Kidney (tissue), 14 donors: Measurements from ENCODE around the gene PAX1. TPM values are rescaled to one million over a fixed set of nuclear protein-coding genes. Genes with fewer than 3 reads are reported as not detected.

ENCODE experiments used
- DNase-seq, 5 donors: peaks; one replicate each; pipeline ENCODE4 v3.0.0-alpha.2; 2013 to 2020
- FAIRE-seq: peaks from 2 replicates; lab custom pipeline; 2012; peaks lifted over from hg19 to GRCh38; lab: Jason Lieb, UNC
- H3K27ac ChIP-seq, 2 donors: one replicate each; pipeline ENCODE4 v1.7.0; 2013; ENCODE audit warnings: low read depth in 2 of 2, low read length in 2 of 2, inconsistent platforms in 1 of 2
- H3K27me3 ChIP-seq: one replicate; pipeline ENCODE4 v1.7.1; 2013; ENCODE audit warnings: low read length, inconsistent platforms; ENCODE audit not compliant: control insufficient read depth, insufficient read depth
- H3K36me3 ChIP-seq, 3 donors: one replicate each; pipeline versions ENCODE4 v1.7.0 to v1.7.1; 2013; ENCODE audit warnings: low read length in 3 of 3, control low read depth in 1 of 3, inconsistent platforms in 1 of 3; ENCODE audit not compliant: insufficient read depth in 3 of 3, control insufficient read depth in 2 of 3
- H3K4me1 ChIP-seq, 3 donors: one replicate each; pipeline versions ENCODE4 v1.7.0 to v1.7.1; 2013; ENCODE audit warnings: low read length in 3 of 3, inconsistent platforms in 1 of 3, low read depth in 1 of 3; ENCODE audit not compliant: control insufficient read depth in 2 of 3, insufficient read depth in 2 of 3
- H3K4me3 ChIP-seq, 3 donors: one replicate each; pipeline versions ENCODE4 v1.7.0 to v1.8.1; 2013; ENCODE audit warnings: low read length in 3 of 3, control low read depth in 1 of 3, inconsistent platforms in 1 of 3
- H3K9ac ChIP-seq, 3 donors: one replicate each; pipeline versions ENCODE4 v1.7.0 to v1.7.1; 2013; ENCODE audit warnings: low read length in 3 of 3, control low read depth in 1 of 3, inconsistent platforms in 1 of 3
- H3K9me3 ChIP-seq, 3 donors: one replicate each; pipeline versions ENCODE4 v1.7.0 to v1.7.1; 2013; ENCODE audit warnings: low read length in 3 of 3, control low read depth in 1 of 3, inconsistent platforms in 1 of 3; ENCODE audit not compliant: control insufficient read depth in 2 of 3, insufficient read depth in 1 of 3
- intact Hi-C: fragments of 100-400 bp; cut with DNase I; formaldehyde crosslinking; loops from one replicate; pipeline ENCODE4 v1.11.1; 2022
- polyA plus RNA-seq: library from polyadenylated mRNA; stranded (reverse); fragments of 350-450 nt; fragmentation: Illumina TruSeq; extraction: RNeasy Lipid Tissue Mini Kit (QIAGEN cat#74804); gene quantifications from one replicate; pipeline ENCODE4 v1.2.3, GENCODE V29; 2014; ENCODE audit warnings: low read depth, low replicate concordance; ENCODE audit not compliant: insufficient read depth
- total RNA-seq: library from RNA; stranded (reverse); fragmentation: NEBNext Ultra II Directional; extraction: Animal tissue kit (Norgen Biotek cat#: 25700); gene quantifications from one replicate; pipeline ENCODE4 v1.2.1, GENCODE V29; 2021
- TF ChIP-seq, protein P1 (sequence below): IDR thresholded peaks from 3 replicates; pipeline ENCODE4 v1.5.1; 2012; ENCODE audit warnings: mild to moderate bottlenecking, moderate library complexity, borderline replicate concordance; ENCODE audit not compliant: insufficient read depth; ENCODE audit errors: extremely low read depth
- donor health status: control.
- donor health status: control.
- donor health status: control.
- donor health status: control.
- donor health status: control.
- donor health status: DM: yes; HTN: yes; CAD: no.
- donor health status: Normal renal cell carcinoma (clear cell type).

The PAX1 gene
- total and polyA plus RNA-seq, 2 donors from 2014 or later = not detected

DNA sequence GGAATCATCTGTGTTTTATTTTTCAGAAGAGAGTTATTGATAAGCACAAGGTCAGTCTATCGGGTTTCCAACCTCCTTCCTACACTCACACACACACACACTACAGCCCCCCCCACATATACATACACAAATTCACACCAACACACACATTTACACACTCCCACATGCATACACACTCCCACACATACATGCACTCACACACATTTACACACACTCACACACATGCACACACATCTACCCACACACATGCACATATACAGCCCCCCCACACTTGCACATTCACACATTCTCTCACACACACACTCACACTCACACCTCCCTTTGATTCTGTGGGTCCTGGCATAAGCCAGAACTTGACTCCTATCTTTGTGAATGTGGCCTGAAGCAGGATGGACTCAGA, 34.5 kb upstream of the PAX1 start:
- Histone ChIP-seq H3K36me3 (no peaks in the 10 kb centered on the region), H3K27me3 (no peaks in the 10 kb centered on the region), H3K9ac (no peak overlapping the region), H3K9me3 (no peaks in the 10 kb centered on the region), H3K4me1 (no peaks in the 10 kb centered on the region), H3K27ac (no peak overlapping the region), H3K4me3 (no peak overlapping the region)
- DNase-seq (no peak), FAIRE-seq (no peak)
- TF ChIP-seq, protein P1, sequence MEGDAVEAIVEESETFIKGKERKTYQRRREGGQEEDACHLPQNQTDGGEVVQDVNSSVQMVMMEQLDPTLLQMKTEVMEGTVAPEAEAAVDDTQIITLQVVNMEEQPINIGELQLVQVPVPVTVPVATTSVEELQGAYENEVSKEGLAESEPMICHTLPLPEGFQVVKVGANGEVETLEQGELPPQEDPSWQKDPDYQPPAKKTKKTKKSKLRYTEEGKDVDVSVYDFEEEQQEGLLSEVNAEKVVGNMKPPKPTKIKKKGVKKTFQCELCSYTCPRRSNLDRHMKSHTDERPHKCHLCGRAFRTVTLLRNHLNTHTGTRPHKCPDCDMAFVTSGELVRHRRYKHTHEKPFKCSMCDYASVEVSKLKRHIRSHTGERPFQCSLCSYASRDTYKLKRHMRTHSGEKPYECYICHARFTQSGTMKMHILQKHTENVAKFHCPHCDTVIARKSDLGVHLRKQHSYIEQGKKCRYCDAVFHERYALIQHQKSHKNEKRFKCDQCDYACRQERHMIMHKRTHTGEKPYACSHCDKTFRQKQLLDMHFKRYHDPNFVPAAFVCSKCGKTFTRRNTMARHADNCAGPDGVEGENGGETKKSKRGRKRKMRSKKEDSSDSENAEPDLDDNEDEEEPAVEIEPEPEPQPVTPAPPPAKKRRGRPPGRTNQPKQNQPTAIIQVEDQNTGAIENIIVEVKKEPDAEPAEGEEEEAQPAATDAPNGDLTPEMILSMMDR = no peak
- intact Hi-C loops = no loop called here

DNA sequence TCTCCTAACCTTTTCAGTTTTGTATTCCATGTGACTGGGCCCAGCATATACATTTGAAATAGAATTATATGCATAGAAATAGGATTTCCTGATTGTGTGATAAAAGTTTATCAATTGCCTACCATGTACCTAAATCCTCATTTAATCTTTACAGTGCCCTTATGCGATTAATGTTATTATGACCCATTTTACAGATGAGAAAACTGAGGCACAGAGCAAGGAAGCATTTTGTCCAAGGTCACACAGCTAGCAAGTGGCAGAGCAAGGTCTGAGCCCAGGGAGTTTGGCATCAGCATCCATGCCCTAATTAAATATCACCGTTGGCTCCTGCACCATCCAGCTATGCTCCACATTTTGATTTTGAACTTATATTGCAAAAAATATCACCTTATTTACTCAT, 28.2 kb upstream of the PAX1 start:
- Histone ChIP-seq H3K36me3 (no peaks in the 10 kb centered on the region), H3K9me3 (no peaks in the 10 kb centered on the region), H3K4me3 (no peak overlapping the region), H3K9ac (no peak overlapping the region), H3K4me1 (no peaks in the 10 kb centered on the region), H3K27ac (no peak overlapping the region), H3K27me3 (no peaks in the 10 kb centered on the region)
- TF ChIP-seq, protein P1 = no peak
- intact Hi-C loops = no loop called here
- DNase-seq = no peak
- no peak for FAIRE-seq

DNA sequence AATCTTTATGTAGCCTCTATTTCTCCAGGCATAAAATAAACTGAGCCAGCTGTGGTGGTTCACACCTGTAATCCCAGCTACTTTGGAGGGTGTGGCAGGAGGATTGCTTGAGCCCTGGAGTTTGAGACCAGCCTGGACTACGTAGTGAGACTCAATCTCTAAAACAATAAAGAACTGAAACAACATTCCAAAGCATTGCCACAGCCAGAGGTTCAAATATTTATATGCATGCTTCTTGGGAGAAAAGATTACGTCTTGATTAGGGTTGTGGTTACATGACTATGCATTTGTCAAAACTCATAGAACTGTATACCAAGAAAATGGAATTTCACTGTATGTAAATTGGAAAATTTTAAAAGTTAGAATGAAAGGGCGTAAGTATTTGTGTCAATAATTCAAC, 27.7 kb upstream of the PAX1 start:
- Histone ChIP-seq H3K36me3 (no peaks in the 10 kb centered on the region), H3K27me3 (no peaks in the 10 kb centered on the region), H3K4me1 (peaks cover 0 to 1% (median 0%) of the 10 kb centered on the region in 3 donors), H3K4me3 (no peak overlapping the region), H3K9ac (no peak overlapping the region), H3K9me3 (no peaks in the 10 kb centered on the region), H3K27ac (no peak overlapping the region)
- FAIRE-seq (no peak), DNase-seq (no peak)
- TF ChIP-seq, protein P1 = no peak
- intact Hi-C loops = no loop called here
